Naive B cell (primary cell): ENCODE data around the gene CYP46A1. TPM values are rescaled to one million over a fixed set of nuclear protein-coding genes. Genes with fewer than 3 reads are reported as not detected.

Experiments used
- ATAC-seq, 2 donors: fragments of 150-1000 bp; cut with Tn5 transposase; 2 replicates each; pipeline ENCODE4 v1.10.0; 2021; ENCODE audit warnings: low read depth in 2 of 2, mild to moderate bottlenecking in 2 of 2, moderate library complexity in 2 of 2
- DNase-seq: peaks from one replicate; pipeline ENCODE4 v3.0.0; 2022
- H3K27ac Mint-ChIP-seq, 6 donors: one replicate each; pipeline ENCODE4 v1.8.0; 2020 to 2022; ENCODE audit warnings: mild to moderate bottlenecking in 6 of 6, mixed read lengths in 6 of 6, moderate library complexity in 5 of 6, inconsistent platforms in 2 of 6
- H3K27me3 Mint-ChIP-seq, 3 donors: one replicate each; pipeline ENCODE4 v1.8.0; 2021 to 2022; ENCODE audit warnings: mixed read lengths in 3 of 3, mild to moderate bottlenecking in 1 of 3
- H3K36me3 Mint-ChIP-seq, 2 donors: one replicate each; pipeline ENCODE4 v1.8.0; 2020 to 2022; ENCODE audit warnings: mixed read lengths in 2 of 2, inconsistent platforms in 1 of 2, mild to moderate bottlenecking in 1 of 2
- H3K4me1 Mint-ChIP-seq, 3 donors: one replicate each; pipeline ENCODE4 v1.8.0; 2020 to 2022; ENCODE audit warnings: mixed read lengths in 3 of 3, inconsistent platforms in 1 of 3, mild to moderate bottlenecking in 1 of 3, moderate library complexity in 1 of 3
- H3K4me3 Mint-ChIP-seq, 8 donors: one replicate each; pipeline ENCODE4 v1.8.0; 2020 to 2022; ENCODE audit warnings: mild to moderate bottlenecking in 8 of 8, mixed read lengths in 8 of 8, moderate library complexity in 8 of 8, inconsistent platforms in 2 of 8
- H3K9me3 Mint-ChIP-seq, 7 donors: one replicate each; pipeline ENCODE4 v1.8.0; 2020 to 2022; ENCODE audit warnings: mixed read lengths in 7 of 7, mild to moderate bottlenecking in 5 of 7, inconsistent platforms in 2 of 7, moderate library complexity in 1 of 7
- polyA plus RNA-seq, 6 donors: library from polyadenylated mRNA; unstranded; fragments of 300-500 nt; fragmentation: Illumina TruSeq; gene quantifications; one replicate each; pipeline ENCODE4 v1.2.3, GENCODE V29; 2021; ENCODE audit warnings: low read depth in 6 of 6

The CYP46A1 gene
- polyA plus RNA-seq, 6 donors from 2014 or later, result not detected

DNA sequence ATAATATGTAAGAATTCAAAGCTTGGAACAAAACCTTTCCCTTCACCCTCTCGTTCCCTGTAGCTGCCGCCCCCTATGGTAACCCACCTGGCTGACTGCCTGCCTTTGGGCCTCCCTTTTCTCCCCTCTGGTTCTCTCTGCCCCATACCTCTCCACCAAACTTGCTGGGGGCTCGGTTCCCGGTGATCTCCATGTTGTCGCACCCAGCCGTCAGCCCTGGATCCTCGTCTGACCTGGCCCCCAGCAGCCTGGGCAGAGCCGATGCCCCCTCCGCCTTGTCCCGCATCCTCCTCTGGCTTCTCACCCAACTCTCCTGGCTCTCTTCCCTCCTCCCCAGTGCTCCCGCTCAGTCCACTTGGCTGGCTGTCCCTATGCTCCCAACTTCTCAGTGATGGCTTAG is 4.5 kb downstream of the CYP46A1 start:
- H3K36me3 Mint-ChIP-seq, result peaks cover 0 to 12% of the 10 kb centered on the region in 2 donors
- H3K4me1 Mint-ChIP-seq, result peaks cover 19 to 24% (median 23%) of the 10 kb centered on the region in 3 donors
- H3K4me3 Mint-ChIP-seq, result peak overlapping the region in 1 of 8 donors; percentile 16
- DNase-seq (no peak), ATAC-seq (no peak)
- H3K27me3 Mint-ChIP-seq, result peaks cover 34 to 70% (median 56%) of the 10 kb centered on the region in 3 donors
- H3K9me3 Mint-ChIP-seq, result peaks cover 0 to 4% (median 0%) of the 10 kb centered on the region in 7 donors
- H3K27ac Mint-ChIP-seq, result peak overlapping the region in 1 of 6 donors; percentile 32

DNA sequence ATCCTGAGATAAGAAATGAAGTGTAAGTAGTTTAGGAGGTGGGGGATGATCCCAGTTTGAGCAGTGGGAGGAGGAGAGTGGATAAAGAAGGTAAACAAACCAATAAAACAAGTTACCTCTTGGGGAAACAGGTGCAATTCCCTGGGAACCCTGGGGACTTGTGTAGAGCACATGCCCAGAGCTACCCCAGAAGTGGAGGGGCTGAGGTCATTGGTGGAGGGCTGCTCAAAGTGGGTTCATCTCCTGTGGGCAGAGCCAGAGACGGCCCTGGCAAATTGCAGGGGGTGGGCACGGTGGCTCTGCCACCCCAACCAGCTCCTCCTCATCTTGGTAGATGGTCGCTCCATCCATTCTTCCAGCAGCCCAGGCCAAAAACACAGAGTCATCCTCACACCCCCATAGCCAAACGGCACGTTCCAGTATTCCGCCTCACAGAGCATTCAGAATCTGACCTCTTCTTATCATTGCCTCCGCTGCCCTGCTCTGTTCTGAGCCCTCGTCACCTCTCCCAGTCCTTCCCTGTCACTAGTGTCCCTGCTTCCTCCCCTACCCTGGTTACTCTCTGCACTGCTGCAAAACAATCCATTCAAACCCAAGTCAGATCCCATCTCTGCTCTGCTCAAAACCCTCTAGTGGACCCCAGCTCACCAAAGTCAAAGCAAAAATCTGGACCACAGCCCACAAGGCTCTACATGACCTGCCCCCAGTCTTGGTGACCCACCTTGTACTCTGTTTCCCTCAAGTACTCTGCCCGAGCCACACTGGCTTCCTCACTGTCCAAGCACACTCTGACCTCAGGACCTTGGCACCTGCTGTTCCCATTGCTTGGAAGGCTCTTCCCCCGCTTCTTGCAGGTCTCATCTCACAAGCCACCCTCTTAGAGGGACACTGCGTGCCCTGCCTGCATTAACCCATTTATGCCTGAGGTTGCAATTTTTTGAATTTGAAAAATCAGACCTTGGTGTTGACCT is 5.5 kb downstream of the CYP46A1 start:
- Mint-ChIP-seq H3K4me3 (no peak overlapping the region), H3K36me3 (peaks cover 0 to 12% of the 10 kb centered on the region in 2 donors), H3K9me3 (peaks cover 0 to 4% (median 0%) of the 10 kb centered on the region in 7 donors), H3K4me1 (peaks cover 16 to 22% (median 21%) of the 10 kb centered on the region in 3 donors), H3K27me3 (peaks cover 38 to 72% (median 59%) of the 10 kb centered on the region in 3 donors), H3K27ac (peak overlapping the region in 2 of 6 donors; percentile 23 to 78)
- no peak for DNase-seq
- no peak for ATAC-seq

GRCh38 chr14:99690636-99691035 is 6.5 kb downstream of the CYP46A1 start:
- ATAC-seq (no peak), DNase-seq (no peak)
- H3K4me1 Mint-ChIP-seq, result peaks cover 8 to 17% (median 10%) of the 10 kb centered on the region in 3 donors
- peaks cover 38 to 68% (median 59%) of the 10 kb centered on the region in 3 donors for H3K27me3 Mint-ChIP-seq
- H3K27ac Mint-ChIP-seq, result no peak overlapping the region
- H3K4me3 Mint-ChIP-seq, result peak overlapping the region in 1 of 8 donors; percentile 37
- peaks cover 0 to 4% (median 0%) of the 10 kb centered on the region in 7 donors for H3K9me3 Mint-ChIP-seq
- H3K36me3 Mint-ChIP-seq, result peaks cover 0 to 12% of the 10 kb centered on the region in 2 donors

DNA sequence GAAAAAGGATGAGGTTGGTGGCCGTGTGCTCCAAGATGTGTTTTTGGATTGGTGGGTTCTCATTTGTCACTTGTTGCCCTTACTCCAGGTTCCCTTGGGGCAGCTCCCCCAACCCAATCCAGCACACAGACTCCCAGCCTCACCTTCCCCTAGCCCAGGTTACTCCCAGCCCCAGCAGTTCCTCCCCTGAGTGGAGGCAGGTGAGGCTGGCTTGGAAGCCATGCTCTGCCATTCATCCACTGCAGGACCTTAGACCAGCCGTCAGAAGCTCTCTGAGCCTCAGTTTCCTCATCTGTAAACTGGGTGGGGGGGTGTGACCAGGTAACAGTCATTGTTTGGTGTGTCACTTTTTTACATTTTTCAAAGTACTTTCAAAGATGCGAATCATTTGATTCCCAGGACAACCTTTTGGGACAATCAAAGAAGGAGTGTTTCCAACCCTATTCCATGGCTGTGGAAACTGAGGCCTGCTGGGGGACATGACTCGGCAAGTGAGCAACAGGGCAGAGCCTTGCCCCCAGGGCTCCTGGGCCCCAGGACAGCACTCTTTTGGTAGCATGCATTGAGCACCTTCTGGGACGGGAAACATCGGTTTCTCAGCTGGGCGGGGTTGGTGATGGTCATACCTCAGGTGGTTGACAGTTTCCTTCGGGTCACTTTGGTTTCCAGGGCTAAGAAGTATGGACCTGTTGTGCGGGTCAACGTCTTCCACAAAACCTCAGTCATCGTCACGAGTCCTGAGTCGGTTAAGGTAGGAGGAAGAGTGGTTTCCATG is 7.2 kb downstream of the CYP46A1 start:
- no peak for DNase-seq
- Mint-ChIP-seq H3K36me3 (peaks cover 0 to 12% of the 10 kb centered on the region in 2 donors), H3K4me3 (no peak overlapping the region), H3K4me1 (peaks cover 6 to 17% (median 8%) of the 10 kb centered on the region in 3 donors), H3K9me3 (peaks cover 0 to 6% (median 0%) of the 10 kb centered on the region in 7 donors), H3K27ac (no peak overlapping the region), H3K27me3 (peaks cover 38 to 62% (median 54%) of the 10 kb centered on the region in 3 donors)
- ATAC-seq, result no peak

DNA sequence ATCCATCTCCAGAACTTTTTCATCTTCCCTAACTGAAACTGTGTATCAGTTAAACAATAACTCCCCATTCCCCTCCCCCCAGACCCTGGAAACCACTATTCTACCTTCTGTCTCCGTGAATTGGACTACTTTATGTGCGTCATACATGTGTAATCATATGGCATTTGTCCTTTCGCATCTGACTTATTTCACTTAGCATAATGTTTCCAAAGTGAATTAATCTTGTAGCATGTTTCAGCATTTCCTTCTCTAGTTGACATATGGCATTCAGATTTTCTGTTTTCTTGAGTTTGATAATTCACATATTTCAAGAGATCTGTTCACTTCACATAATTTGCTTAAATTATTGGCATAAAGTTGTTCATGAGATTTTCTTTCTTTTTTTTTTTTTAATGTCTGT is 9.8 kb downstream of the CYP46A1 start:
- Mint-ChIP-seq H3K9me3 (peaks cover 0 to 11% (median 7%) of the 10 kb centered on the region in 7 donors), H3K36me3 (peaks cover 0 to 19% of the 10 kb centered on the region in 2 donors), H3K4me3 (no peak overlapping the region), H3K4me1 (peaks cover 0 to 4% (median 0%) of the 10 kb centered on the region in 3 donors), H3K27me3 (peaks cover 35 to 55% (median 48%) of the 10 kb centered on the region in 3 donors), H3K27ac (no peak overlapping the region)
- no peak for ATAC-seq
- DNase-seq, result no peak

GRCh38 chr14:99696929-99697328 is 12.8 kb downstream of the CYP46A1 start:
- Mint-ChIP-seq H3K36me3 (peaks cover under 1 to 9% of the 10 kb centered on the region in 2 donors), H3K4me1 (no peaks in the 10 kb centered on the region)
- DNase-seq, result no peak

GRCh38 chr14:99698236-99698635 is 14.1 kb downstream of the CYP46A1 start:
- H3K4me3 Mint-ChIP-seq, result no peak overlapping the region
- ATAC-seq (no peak), DNase-seq (no peak)
- peaks cover 9 to 18% of the 10 kb centered on the region in 2 donors for H3K36me3 Mint-ChIP-seq
- no peak overlapping the region for H3K27ac Mint-ChIP-seq
- H3K27me3 Mint-ChIP-seq, result peaks cover 21 to 47% (median 43%) of the 10 kb centered on the region in 3 donors
- peaks cover 10 to 33% (median 12%) of the 10 kb centered on the region in 7 donors for H3K9me3 Mint-ChIP-seq
- no peaks in the 10 kb centered on the region for H3K4me1 Mint-ChIP-seq

More at GRCh38 chr14:99696929-99697328, 12.8 kb downstream of the CYP46A1 start:
- H3K27me3 Mint-ChIP-seq, result peaks cover 24 to 42% (median 39%) of the 10 kb centered on the region in 3 donors
- H3K27ac Mint-ChIP-seq, result no peak overlapping the region
- H3K4me3 Mint-ChIP-seq, result no peak overlapping the region
- no peak for ATAC-seq
- H3K9me3 Mint-ChIP-seq, result peaks cover under 1 to 20% (median 5%) of the 10 kb centered on the region in 7 donors

- peaks cover 14 to 37% (median 16%) of the 10 kb centered on the region in 7 donors for H3K9me3 Mint-ChIP-seq
- DNase-seq (no peak), ATAC-seq (no peak)
- no peaks in the 10 kb centered on the region for H3K4me1 Mint-ChIP-seq
- peaks cover 10 to 23% of the 10 kb centered on the region in 2 donors for H3K36me3 Mint-ChIP-seq
- no peak overlapping the region for H3K27ac Mint-ChIP-seq
- H3K27me3 Mint-ChIP-seq, result peaks cover 20 to 51% (median 47%) of the 10 kb centered on the region in 3 donors
- H3K4me3 Mint-ChIP-seq, result no peak overlapping the region
These were observed 14.5 kb downstream of the CYP46A1 start for GRCh38 chr14:99698642-99699041.

DNA sequence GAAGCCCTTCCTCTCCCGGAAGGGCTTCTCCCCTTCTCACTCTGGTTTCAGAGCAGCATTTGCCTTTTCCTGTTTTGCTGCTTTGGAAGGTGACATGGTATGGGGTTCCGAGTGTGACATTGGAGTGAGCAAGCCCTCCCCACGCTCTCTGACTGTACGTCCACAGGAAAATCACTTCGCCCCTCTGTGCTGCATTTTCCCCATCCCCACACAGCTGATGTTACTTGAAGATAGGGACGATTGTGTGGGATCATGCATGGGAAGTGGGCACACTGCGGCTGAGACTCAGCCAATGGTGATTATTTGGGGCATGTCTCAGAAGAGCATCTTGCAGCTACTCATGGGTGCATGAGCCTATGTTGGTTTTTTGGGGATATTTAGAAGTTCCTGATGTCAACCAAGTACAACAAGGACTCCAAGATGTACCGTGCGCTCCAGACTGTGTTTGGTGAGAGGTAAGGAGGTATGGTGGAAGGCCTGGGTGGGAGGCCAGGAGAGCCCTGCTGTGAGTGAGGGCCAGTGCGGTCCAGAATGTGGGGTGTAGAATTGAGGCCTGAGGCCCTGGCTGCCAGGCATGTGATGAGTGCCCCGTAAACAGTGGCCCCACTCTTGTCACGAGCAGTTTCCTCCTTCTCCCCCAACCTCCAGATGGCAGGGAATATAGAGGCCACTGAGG is 15.1 kb downstream of the CYP46A1 start:
- ATAC-seq (no peak), DNase-seq (no peak)
- peaks cover 15 to 41% (median 18%) of the 10 kb centered on the region in 7 donors for H3K9me3 Mint-ChIP-seq
- no peak overlapping the region for H3K4me3 Mint-ChIP-seq
- H3K36me3 Mint-ChIP-seq, result peaks cover 11 to 25% of the 10 kb centered on the region in 2 donors
- no peak overlapping the region for H3K27ac Mint-ChIP-seq
- H3K4me1 Mint-ChIP-seq, result no peaks in the 10 kb centered on the region
- H3K27me3 Mint-ChIP-seq, result peaks cover 16 to 52% (median 48%) of the 10 kb centered on the region in 3 donors

- DNase-seq, result no peak
- peak overlapping the region in 1 of 6 donors; percentile 37 for H3K27ac Mint-ChIP-seq
These were observed 15.8 kb downstream of the CYP46A1 start for GRCh38 chr14:99699861-99700260.

DNA sequence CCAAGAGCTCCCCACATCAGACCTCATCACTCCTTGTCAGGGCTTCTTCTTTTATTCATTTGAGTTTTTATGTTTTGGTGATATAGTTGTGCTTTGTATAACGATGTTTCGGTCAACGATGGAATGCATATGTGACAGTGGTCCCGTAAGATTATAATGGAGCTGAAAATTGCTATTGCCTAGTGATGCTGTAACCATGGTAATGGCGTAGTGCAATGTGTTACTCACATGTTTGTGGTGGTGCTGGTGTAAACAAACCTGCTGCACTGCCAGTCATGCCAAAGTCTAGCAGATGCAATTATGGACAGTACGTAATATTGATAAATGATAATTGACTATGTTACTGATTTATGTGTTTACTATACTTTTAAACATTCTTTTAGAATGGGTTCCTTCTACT is 16.3 kb downstream of the CYP46A1 start:
- peaks cover 16 to 32% of the 10 kb centered on the region in 2 donors for H3K36me3 Mint-ChIP-seq
- DNase-seq, result no peak
- no peak for ATAC-seq
- peaks cover 19 to 47% (median 23%) of the 10 kb centered on the region in 7 donors for H3K9me3 Mint-ChIP-seq
- peaks cover 16 to 49% (median 44%) of the 10 kb centered on the region in 3 donors for H3K27me3 Mint-ChIP-seq
- H3K4me3 Mint-ChIP-seq, result no peak overlapping the region
- no peak overlapping the region for H3K27ac Mint-ChIP-seq
- H3K4me1 Mint-ChIP-seq, result no peaks in the 10 kb centered on the region

More at GRCh38 chr14:99699861-99700260, 15.8 kb downstream of the CYP46A1 start:
- Mint-ChIP-seq H3K4me3 (peak overlapping the region in 1 of 8 donors; percentile 53), H3K9me3 (peaks cover 19 to 47% (median 23%) of the 10 kb centered on the region in 7 donors), H3K4me1 (no peaks in the 10 kb centered on the region), H3K27me3 (peaks cover 16 to 49% (median 46%) of the 10 kb centered on the region in 3 donors), H3K36me3 (peaks cover 16 to 31% of the 10 kb centered on the region in 2 donors)
- ATAC-seq, result no peak

DNA sequence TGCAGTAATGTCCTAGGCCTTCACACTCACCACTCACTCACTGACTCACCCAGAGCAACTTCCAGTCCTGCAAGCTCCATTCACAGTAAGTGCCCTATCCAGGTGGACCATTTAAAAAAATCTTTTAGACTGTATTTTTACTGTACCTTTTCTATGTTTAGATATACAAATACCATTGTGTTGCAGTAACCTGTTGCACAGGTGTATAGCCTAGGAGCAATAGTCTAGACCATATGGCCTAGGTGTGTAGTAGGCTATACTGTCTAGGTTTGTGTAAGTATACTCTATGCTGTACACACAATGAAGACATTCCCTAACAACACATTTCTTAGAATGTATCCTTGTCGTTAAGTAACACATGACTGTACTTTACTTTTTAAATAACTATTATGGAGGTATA is 17.2 kb downstream of the CYP46A1 start:
- peaks cover 16 to 49% (median 44%) of the 10 kb centered on the region in 3 donors for H3K27me3 Mint-ChIP-seq
- ATAC-seq (no peak), DNase-seq (no peak)
- no peaks in the 10 kb centered on the region for H3K4me1 Mint-ChIP-seq
- peaks cover 16 to 32% of the 10 kb centered on the region in 2 donors for H3K36me3 Mint-ChIP-seq
- H3K4me3 Mint-ChIP-seq, result no peak overlapping the region
- H3K27ac Mint-ChIP-seq, result no peak overlapping the region
- peaks cover 19 to 47% (median 24%) of the 10 kb centered on the region in 7 donors for H3K9me3 Mint-ChIP-seq
